HG02852 (cell line): ENCODE results near the gene ARMC9.

ENCODE experiments used
- ATAC-seq: cut with Tn5 transposase; IDR thresholded peaks from one replicate; pipeline ENCODE4 v1.9.1; 2021; ENCODE audit warnings: mild to moderate bottlenecking, moderate library complexity; ENCODE audit not compliant: unreplicated experiment

ARMC9 gene

DNA sequence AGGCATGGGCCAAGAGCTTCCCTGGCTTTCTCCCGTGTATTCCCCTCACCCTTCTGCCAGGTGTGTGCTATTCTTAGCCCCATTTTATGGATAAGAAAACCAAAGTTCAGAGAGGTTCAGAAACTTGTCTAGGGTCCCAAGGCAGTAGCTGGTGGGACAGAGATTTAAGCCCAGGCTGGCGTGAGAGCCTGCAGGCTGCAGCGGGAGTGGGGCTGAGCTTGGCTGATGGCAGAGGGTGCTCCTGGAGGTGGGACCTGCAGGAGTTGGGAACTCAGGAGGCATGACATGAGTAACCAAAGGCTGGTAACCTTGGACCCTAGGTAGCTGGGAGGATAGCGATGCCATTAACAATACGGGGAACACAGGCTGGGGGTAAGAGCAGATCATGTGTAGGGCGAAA, 109.8 kb downstream of the ARMC9 start:
- ATAC-seq, result no peak

DNA sequence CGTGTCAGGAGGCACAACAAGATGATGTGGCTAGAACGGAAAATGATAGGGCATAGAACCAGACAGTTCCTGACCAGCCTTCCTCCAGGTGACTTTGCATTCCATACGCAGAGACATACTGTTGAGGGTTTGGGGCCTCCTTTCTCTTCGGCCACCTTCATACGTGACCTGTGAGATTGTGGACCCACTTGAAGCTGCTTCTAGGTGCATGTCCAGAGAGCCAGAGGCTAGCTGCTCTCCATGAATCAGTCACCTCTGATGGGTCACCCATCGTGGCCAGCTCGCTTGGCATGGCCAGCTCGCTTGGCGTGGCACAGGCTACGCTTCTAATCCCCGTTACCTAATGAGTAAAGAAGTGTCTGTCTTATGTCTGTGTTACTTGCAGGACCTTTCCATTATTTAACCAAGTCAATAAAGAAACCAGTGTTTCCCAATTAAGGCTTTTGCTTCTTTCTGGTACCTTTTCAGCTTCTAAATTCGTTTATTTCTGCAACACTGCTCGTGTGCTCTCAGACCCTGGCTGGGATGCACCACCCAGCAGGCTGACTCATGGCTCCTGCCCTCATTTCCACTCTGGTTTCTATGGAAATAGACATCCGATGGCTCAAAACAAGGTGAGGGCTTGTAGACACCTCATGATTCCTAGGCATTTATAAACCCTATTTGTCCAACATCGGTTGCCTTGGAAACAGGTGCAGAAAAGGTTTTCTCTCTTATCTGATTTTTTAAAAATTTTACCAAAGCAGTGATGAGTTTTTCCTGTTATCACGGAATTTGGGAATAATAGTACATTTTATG, 110.4 kb downstream of the ARMC9 start:
- ATAC-seq, result no peak

DNA sequence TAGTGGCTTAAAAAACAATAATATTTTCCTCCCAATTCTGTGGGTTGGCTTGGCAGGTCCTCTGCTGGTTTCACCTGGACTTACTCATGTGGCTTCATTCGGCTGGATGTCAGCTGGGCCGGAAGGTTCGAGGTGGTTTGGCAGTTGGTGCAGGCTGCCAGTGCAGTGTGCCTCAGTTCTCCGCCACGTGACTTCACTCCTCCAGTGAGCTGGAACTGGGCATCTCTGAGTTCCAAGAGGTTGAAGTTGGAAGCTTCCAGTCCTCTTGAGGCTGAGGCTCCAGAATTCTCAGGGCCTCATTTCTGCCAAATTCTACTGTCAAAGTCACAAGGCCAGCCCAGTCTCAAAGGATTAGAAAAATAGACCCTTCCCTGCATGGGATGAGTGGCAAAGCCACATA, 113.6 kb downstream of the ARMC9 start:
- ATAC-seq, result no peak

DNA sequence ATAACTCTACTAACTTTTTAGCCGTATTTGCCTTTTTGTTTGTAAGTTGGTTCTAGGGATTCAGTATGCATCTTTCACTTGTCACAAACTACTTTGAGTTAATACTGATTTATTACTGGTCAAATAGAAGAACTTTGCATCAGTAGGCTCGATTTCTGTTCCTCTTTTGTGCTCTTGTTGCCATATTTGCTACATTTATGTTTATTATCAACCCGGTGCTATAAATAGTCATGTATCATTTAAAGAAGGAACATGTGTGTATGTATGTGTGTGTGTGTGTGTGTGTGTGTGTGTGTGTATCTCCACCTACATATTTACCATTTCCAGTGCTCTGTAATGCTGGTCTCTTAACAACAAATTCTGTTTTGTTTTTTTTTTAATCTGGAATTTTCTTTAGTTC, 117.5 kb downstream of the ARMC9 start:
- ATAC-seq, result no peak

DNA sequence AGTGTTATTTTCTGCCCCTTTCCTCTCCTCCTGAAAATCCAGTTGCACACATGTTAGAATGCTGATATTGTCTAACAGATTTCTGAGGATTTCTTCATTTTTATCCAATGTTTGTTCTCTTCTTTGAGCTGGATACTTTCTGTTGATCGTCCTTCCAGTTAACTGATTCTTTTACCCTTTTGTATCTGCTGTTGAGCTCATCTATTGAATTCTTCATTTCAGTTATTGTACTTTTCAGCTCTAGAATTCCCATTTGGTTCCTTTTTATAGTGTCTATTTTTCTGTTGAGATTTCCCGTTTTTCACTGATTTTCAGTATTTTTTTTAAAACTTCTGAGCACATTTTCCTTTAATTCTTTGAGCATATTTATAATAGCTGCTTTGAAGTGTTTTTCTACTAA, 119.1 kb downstream of the ARMC9 start:
- ATAC-seq, result no peak

DNA sequence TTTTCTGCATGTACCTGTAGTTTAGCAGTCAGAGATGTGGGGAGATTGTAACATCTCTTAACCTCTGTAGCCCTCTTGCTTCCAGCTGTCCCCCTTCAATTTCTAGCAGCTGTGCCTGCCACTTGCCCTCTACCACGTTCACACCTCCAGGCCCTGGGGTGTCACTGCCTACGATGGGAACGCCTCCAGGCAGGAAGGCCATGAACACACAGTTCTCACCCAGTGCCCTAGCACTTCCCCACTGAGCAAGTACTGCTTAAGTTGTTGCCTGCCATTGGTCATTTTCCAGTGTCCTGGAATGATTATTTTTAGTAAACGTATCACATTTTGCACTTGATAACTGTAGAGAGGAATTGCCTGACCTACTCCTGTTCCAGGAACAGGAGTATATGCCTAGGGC, 120.0 kb downstream of the ARMC9 start:
- no peak for ATAC-seq

DNA sequence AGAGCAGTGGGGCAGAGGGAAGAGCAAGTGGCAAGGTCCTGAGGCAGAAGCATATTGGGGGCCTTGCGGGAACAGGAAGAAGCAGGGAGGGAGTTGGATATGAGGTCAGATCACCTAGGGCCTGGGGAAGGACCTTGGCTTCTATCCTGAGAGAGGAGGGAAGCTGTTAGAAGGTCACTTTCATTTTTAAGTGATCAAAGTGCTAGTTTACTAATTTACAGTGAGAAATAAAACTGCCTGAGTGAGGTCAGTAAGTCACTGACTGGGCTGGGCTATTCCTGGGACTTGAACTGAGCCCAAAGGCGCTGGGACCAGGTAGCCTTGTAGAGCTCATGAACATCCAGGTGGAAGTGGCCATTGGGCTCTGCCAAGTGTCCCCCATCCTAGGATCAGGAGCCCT, 120.5 kb downstream of the ARMC9 start:
- no peak for ATAC-seq

DNA sequence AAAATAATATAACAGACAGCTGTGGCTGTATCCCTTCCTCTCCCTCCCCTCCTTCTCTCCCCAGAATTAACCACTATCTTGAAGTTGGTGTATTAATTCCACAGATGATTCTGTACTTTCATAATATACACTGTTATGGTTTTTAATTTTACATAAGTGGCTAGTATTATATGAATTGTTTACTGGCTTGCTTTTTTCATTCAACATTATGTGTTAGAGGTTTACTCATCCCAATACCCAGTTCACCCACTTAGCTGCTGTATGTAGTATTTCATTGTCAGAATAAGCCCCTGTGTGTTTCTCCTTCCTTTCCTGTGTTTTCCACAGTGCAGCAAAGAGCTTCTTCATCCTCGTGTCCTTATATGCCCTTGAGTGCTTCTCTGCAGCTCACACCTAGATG, 121.4 kb downstream of the ARMC9 start:
- no peak for ATAC-seq

DNA sequence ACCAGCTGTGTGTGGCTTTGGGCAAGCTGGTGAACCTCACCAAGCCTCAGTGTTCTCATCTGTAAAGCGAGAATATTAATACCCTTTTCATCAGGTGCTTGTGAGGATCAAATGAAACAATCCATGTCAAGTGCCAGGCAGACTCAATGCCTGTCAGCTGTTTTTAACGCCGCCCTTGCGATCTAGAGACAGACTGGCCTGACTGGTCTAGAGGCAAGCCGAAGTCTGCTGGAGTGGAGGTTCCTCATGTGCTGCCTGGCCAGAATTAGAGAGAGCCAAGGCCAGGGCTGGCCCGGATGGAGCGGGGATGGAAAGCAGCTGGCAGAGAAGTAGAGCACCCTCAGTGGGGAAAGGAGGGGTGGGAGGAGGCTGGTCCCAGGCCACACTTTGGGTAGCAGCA, 122.6 kb downstream of the ARMC9 start:
- ATAC-seq, result no peak

DNA sequence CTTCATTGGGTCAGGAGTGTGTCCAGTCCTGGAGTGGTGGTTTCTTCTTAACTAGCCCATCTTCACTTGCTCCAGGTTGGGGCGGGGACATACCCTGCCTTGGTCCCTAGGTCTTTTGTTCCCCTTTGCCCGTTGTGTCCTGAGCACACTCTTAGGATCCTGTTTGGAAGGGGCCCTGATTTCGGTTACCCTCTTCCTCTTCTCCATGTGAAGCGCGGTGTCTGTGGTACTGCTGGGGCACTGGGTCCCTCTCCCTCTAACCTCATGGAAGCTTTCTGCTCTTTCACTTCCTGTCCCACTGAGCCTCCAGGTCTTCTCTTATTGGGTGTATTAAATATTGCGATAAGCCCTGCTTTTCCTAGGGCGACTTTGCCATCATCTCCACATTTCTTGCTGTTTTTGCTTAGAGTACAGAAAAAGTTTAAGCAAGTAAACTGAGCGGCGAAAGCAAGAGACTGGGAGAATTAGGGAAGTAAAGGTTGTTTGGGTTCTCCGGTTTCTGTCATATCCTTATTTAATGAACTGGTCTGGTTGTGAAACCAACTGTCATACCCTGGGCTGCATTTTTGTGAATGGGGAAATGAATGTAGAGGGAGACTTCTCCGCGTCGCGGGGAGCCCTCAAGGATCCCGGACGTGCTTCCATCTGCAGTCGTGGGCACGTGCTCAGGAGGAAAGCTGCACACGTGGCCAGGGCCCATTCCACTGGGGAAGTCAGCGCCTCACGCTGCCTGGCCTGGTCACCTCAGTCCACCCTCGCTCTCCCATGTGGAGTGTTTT, 123.3 kb downstream of the ARMC9 start:
- no peak for ATAC-seq

DNA sequence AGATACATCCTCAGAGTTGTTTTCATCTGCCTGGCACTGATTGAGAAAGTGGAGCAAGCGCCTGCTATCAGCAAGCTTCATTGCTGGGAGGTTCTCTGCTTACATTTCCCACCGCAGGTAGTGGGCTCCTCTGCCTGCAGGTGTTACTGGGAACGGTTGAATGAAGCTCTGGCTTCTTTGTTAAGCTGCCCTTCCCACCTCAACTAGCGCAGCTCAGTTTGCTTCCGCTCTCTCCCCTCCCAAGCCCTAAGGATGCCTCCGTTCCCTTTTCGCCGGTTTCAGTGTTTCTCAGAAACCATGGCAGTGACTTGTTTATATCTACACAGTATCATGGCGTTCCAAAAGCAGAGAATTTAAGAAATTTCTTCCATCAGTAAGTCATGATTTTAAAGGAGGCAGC, 124.9 kb downstream of the ARMC9 start:
- no peak for ATAC-seq

DNA sequence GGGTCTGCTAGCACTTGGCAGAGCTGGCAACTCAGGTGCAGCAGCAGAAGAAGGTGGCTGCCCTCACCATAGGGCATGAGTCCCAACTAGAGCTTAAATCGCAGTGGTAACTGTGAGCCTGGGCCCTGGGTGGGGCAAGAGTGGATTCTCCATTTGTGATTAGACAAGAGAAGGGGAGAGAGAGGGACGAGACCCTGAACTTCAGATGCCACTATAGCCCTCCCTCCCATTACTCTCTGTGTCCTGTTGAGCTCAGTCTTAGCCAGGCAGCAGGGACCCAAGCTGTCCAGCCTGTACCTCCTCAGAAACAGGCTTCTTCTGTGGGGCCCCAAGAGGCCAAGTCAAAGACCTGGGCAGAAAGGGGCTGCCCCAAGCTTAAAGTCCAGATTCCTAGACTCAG, 127.4 kb downstream of the ARMC9 start:
- no peak for ATAC-seq

DNA sequence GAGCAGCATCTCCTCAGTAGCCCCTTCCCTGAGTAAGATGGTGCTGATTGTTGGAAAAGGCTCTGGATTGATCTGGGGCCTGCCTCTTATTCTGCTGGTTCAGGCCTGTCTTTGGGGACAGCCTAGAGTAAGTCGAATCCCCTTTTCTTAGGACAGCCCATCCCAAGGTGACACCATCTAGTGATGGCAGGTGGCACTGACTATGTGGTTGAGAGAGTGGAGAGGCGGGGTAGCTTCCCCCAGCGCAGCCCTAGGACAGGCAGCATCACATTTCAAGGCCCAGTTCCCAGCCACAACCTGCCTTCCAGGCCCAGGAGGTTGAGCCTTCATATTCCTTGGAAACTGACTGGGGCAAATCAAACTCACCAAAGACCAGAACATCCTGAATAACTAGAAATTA, 128.0 kb downstream of the ARMC9 start:
- no peak for ATAC-seq

DNA sequence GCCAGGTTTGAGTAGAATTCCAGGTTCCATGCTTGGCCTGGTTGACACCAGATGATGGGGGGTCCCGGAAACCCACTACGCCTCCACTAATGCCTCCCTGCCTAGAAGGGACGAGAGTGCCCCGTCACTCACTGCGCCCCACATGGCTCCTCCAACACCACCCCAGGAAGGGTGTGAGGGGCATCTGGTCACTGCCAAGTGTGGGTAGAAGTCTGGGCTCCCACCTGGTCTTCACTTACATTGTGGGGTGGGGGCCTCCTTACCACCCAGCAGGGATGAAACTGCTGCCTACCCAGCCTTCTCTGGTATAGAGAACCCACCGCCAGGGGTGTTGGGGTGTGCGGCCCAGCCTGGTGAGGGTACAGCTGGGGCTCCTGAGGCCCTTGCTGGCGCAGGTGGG, 131.9 kb downstream of the ARMC9 start:
- ATAC-seq, result no peak

DNA sequence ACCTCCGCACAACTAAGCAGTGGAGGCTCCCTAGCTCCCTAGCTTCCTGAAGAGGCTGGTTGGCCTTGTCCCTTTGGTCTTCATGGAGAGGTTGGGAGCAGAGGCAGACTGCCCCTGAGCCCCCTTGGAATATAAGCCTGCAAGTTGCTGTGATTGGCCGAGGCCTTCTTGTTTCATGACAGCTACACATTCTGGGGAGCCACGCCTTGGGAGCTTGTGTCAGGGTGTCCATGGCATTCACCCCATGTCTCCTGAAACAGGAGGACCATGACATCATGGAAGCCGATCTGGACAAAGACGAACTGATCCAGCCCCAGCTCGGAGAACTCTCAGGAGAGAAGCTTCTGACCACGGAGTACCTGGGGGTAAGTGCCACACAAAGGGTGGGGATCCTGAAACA, 133.1 kb downstream of the ARMC9 start:
- no peak for ATAC-seq

DNA sequence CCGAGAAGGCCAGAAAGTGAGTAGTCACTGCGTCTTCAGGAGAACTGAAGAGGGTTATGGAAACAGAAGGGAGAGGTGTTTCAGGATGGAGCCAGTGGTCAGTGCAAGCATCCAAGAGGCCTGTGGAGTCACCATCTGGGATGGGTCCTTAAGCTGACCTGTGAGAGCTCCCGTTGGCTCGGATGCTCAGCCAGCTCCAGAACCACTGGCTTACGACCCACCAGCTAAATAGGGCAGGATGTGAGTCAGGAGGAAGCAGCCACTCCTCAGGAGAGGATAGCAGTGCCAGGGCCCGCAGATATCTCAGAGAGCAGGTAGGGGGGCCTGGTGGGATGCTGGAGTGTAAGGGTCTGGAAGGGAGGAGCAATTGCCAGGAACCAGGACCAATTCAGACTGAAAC, 134.0 kb downstream of the ARMC9 start:
- ATAC-seq, result no peak

DNA sequence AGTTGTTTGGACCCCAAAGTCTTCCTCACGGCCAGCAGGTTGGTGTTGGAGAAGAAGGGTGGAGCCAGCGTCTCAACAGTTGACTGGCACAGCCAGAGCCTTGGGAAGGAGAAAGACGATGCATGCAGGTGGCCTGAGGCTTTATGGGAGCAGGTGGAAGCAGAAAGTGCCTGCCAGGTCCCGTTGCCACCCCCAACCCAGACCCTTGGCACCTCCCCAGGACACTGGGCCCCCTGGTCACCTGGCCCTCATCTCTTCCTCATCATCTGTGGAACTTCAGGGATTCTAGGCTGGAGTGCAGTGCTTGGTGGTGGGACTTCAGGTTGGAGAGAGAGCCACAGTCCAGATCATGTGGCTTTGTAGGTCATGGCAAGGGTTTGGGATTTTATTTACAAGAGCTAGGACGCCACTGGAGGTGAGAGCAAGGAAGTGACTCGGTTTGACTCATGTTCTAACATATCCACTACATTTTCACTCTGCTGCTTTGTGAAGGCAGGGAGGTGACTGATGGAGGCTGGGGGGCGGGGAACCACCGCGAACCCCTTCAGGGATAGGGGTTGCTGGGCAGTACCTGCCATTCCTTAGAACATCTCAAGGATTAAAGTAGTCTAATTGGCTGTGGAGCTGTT, 134.6 kb downstream of the ARMC9 start:
- no peak for ATAC-seq

DNA sequence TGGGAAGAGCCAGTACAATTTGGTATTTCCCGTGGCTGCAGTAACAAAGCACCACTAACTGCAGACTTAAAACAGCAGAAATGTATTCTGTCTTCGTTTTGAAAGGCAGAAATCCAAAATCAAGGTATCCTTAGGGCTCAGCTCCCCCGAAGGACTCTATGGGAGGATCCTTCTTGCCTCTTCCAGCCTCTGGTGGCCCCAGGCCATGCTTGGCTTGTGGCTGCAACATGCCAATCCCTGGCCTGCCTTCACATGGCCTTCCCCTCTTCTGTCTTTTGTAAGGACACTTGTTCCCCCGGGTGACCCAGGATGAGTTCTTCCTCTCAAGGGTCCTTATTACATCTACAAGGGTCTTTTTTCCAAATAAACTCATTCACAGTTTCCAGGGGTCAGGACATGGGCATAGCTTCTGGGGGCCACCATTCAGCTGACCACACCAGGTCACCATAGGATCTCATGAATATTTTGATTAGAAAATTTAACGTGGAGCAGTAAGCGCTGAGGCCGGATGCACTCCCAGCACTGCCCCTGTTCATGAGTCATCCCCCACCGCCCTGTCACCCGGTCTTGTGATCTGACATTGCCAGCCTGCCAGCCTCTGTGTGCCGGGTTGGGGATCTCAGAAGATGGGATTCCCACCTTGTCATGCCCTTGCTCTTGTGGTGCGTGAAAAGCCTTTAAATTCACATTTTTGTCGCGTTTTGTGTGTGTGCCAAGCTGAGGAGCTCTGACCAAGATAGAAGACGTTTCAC, 135.9 kb downstream of the ARMC9 start:
- ATAC-seq, result no peak

DNA sequence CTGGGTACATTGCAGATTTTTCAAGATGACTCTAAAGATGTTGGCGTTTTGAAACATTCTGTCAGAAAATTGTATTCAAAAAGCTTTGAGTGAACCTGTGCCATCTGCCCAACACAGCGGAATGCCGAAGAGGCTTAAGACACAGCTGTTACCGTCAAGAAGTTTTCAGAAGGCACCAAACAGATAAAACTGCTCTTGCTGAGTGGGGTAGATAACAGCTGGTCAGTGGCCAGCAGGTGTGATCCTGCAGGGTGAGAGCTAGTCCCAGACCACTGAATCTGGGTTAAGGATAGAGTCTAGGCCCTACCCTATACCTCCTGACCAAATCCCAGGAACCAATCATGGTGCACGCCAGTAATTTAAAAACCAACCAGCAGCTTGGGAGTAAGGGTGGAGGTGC, 136.6 kb downstream of the ARMC9 start:
- no peak for ATAC-seq

DNA sequence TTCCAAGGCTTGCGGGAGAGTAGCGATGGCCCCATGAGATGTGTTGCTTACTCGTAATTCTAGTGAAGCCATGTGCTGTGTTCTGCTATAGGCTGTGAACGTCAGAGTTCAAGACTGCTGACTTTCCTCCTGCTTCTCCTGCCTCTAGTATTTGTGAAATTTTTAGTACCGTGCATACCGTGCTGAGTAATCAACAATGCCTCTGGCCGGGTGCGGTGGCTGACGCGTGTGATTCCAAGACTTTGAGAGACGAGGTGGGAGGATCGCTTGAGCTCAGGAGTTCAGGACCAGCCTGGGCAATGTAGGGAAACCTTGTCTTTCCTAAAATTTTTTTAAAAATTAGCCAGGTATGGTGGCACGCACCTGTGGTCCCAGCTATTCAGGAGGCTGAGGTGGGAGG, 137.2 kb downstream of the ARMC9 start:
- ATAC-seq, result no peak

DNA sequence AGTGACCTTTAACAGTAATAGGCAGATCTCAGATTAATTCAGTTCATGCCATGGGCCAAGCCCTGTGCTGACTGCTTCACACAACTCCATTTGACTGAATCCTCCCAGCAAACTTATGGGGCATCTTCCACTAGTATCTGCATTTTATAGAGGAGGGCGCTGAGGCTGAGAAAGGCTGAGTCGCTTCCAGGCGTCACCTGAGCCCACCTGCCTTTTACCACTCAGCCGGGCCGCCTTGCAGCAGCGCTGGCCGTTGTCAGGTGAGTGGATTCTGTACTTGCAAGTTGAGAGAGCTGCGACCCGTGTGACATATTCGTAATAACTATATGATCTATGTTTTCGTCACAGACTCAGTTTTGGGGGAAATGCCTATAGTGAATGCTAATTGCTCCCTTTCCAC, 137.8 kb downstream of the ARMC9 start:
- no peak for ATAC-seq
